ENCODE data around the gene HOXC4. TPM values are rescaled to one million over a fixed set of nuclear protein-coding genes. Genes with fewer than 3 reads are reported as not detected.

HOXC4 gene
- total RNA-seq, 1 donor from 2014 or later, result not detected

DNA sequence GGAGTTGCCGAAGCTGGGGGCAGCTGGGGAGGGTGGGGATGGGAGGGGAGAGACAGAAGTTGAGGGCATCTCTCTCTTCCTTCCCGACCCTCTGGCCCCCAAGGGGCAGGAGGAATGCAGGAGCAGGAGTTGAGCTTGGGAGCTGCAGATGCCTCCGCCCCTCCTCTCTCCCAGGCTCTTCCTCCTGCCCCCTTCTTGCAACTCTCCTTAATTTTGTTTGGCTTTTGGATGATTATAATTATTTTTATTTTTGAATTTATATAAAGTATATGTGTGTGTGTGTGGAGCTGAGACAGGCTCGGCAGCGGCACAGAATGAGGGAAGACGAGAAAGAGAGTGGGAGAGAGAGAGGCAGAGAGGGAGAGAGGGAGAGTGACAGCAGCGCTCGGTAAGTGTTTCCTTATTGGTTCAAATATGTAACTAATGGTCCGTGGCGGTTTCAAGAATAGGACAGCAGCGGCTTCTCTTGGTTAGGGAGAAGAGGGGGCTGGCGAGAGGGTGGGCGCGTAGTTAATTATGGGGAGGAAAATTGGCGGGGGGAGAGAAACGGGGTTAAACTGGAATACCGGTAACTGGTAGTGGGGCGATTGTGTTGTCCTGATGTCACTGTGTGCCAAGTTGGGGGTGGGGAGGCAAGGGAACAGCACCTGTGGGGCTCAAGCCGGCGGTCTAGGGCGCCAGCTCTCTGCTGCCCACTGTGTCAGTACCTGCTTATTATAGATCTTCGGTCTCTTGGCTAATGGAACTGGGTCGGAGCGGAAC, 36.4 kb upstream of the HOXC4 start:
- TF ChIP-seq, protein P1, sequence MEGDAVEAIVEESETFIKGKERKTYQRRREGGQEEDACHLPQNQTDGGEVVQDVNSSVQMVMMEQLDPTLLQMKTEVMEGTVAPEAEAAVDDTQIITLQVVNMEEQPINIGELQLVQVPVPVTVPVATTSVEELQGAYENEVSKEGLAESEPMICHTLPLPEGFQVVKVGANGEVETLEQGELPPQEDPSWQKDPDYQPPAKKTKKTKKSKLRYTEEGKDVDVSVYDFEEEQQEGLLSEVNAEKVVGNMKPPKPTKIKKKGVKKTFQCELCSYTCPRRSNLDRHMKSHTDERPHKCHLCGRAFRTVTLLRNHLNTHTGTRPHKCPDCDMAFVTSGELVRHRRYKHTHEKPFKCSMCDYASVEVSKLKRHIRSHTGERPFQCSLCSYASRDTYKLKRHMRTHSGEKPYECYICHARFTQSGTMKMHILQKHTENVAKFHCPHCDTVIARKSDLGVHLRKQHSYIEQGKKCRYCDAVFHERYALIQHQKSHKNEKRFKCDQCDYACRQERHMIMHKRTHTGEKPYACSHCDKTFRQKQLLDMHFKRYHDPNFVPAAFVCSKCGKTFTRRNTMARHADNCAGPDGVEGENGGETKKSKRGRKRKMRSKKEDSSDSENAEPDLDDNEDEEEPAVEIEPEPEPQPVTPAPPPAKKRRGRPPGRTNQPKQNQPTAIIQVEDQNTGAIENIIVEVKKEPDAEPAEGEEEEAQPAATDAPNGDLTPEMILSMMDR (IDR thresholded peaks at IDR 0.05; ENCODE audit: insufficient read depth, low read depth, low read length), result no peak
- TF ChIP-seq EZH2 (IDR thresholded peaks at IDR 0.05; ENCODE audit: insufficient read depth, low read length), result no peak
- H3K4me3 ChIP-seq (ENCODE audit: insufficient read depth, low read depth, low read length), result no peak overlapping the region
- DNase-seq (ENCODE audit: low read depth) (no peak), FAIRE-seq (no peak)
- no peaks in the 10 kb centered on the region for H3K79me2 ChIP-seq (ENCODE audit: insufficient read depth, low read length)
- H3K4me2 ChIP-seq (ENCODE audit: low read length), result peak overlapping the region; percentile 72
- H3K27ac ChIP-seq (ENCODE audit: low read depth, low read length), result no peak overlapping the region
- no peaks in the 10 kb centered on the region for H3K4me1 Mint-ChIP-seq (ENCODE audit: low read depth, unreplicated experiment)
- H3K4me3 Mint-ChIP-seq (ENCODE audit: unreplicated experiment), result no peak overlapping the region
- no peaks in the 10 kb centered on the region for H3K36me3 ChIP-seq (ENCODE audit: insufficient read depth, low read length)
- H3K27me3 ChIP-seq (ENCODE audit: insufficient read depth, low read length), result peaks cover 86% of the 10 kb centered on the region
- H4K20me1 ChIP-seq (ENCODE audit: insufficient read depth, low read length), result no peaks in the 10 kb centered on the region
- no peaks in the 10 kb centered on the region for H3K9me3 ChIP-seq (ENCODE audit: insufficient read depth, low read depth, low read length)
- H2AFZ ChIP-seq (ENCODE audit: low read depth, low read length), result no peak overlapping the region
- H3K27ac Mint-ChIP-seq (ENCODE audit: unreplicated experiment), result no peak overlapping the region
- H3K9me3 Mint-ChIP-seq (ENCODE audit: unreplicated experiment), result peaks cover 17% of the 10 kb centered on the region
- peaks cover 2% of the 10 kb centered on the region for H3K36me3 Mint-ChIP-seq (ENCODE audit: low read depth, unreplicated experiment)
- no peak overlapping the region for H3K9ac ChIP-seq (ENCODE audit: low read length)
- peaks cover 85% of the 10 kb centered on the region for H3K27me3 Mint-ChIP-seq (ENCODE audit: low read depth, unreplicated experiment)
- no peaks in the 10 kb centered on the region for H3K4me1 ChIP-seq (ENCODE audit: insufficient read depth, low read length)

DNA sequence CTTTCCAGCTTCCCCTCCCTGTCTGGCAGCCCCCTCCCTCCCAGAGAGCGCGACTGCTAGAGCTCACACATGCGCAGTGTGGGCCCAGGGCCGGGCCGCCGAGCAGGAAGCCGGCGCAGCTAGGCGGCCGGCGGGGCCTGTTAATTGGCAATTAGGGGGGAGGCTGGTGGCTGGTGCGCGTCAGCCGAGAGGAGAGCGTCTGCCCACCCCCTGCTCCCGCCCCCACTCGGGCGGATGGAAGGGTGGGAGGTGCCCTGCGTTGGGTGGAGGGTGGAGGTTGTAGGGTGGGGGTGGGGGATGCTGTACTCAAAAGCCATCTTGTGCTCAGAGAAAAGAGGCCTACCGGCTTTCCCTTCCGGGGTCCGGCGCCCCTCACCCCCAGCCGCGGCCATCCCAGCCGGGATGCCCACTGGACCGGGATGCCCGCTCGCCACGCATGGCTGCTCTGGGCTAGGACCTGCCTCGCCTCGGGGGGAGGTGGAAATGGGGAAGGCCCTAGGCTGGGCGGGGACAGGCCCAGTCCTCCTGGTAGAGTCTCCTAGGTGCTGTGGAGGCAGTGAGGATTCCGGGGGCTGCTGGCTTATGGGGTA, 35.7 kb upstream of the HOXC4 start:
- Mint-ChIP-seq H3K27ac (ENCODE audit: unreplicated experiment) (no peak overlapping the region), H3K4me3 (ENCODE audit: unreplicated experiment) (no peak overlapping the region), H3K9me3 (ENCODE audit: unreplicated experiment) (peaks cover 17% of the 10 kb centered on the region), H3K4me1 (ENCODE audit: low read depth, unreplicated experiment) (no peaks in the 10 kb centered on the region), H3K36me3 (ENCODE audit: low read depth, unreplicated experiment) (peaks cover 2% of the 10 kb centered on the region), H3K27me3 (ENCODE audit: low read depth, unreplicated experiment) (peaks cover 85% of the 10 kb centered on the region)
- H4K20me1 ChIP-seq (ENCODE audit: insufficient read depth, low read length), result no peaks in the 10 kb centered on the region
- H3K9ac ChIP-seq (ENCODE audit: low read length), result no peak overlapping the region
- H3K4me1 ChIP-seq (ENCODE audit: insufficient read depth, low read length), result no peaks in the 10 kb centered on the region
- H3K4me3 ChIP-seq (ENCODE audit: insufficient read depth, low read depth, low read length), result peak overlapping the region; percentile 10
- DNase-seq (ENCODE audit: low read depth), result no peak
- peaks cover 84% of the 10 kb centered on the region for H3K27me3 ChIP-seq (ENCODE audit: insufficient read depth, low read length)
- no peaks in the 10 kb centered on the region for H3K36me3 ChIP-seq (ENCODE audit: insufficient read depth, low read length)
- H3K27ac ChIP-seq (ENCODE audit: low read depth, low read length), result no peak overlapping the region
- no peak for TF ChIP-seq EZH2 (IDR thresholded peaks at IDR 0.05; ENCODE audit: insufficient read depth, low read length)
- TF ChIP-seq, protein P1 (IDR thresholded peaks at IDR 0.05; ENCODE audit: insufficient read depth, low read depth, low read length), result no peak
- H3K4me2 ChIP-seq (ENCODE audit: low read length), result peak overlapping the region; percentile 72
- H3K9me3 ChIP-seq (ENCODE audit: insufficient read depth, low read depth, low read length), result no peaks in the 10 kb centered on the region
- no peak for FAIRE-seq
- H2AFZ ChIP-seq (ENCODE audit: low read depth, low read length), result no peak overlapping the region
- H3K79me2 ChIP-seq (ENCODE audit: insufficient read depth, low read length), result no peaks in the 10 kb centered on the region
